HG03060 (cell line): ENCODE data around the gene KLHDC3.
"Not testable (repeated sequence)": the region's sequence is repeated elsewhere in the genome, so short reads cannot be mapped to it uniquely, and the experiment has no call there.

Experiments used
- ATAC-seq: cut with Tn5 transposase; IDR thresholded peaks from one replicate; pipeline ENCODE4 v1.9.1; 2021; ENCODE audit warnings: low read depth, moderate number of reproducible peaks; ENCODE audit not compliant: unreplicated experiment

KLHDC3 gene

GRCh38 chr6:42987533-42988451 lies 26.3 kb upstream of the KLHDC3 start:
- no peak for ATAC-seq

- no peak for ATAC-seq
Observed at GRCh38 chr6:42988486-42989020, 25.5 kb upstream of the KLHDC3 start.

GRCh38 chr6:42989923-42990322 lies 24.1 kb upstream of the KLHDC3 start:
- ATAC-seq = no peak

GRCh38 chr6:42993445-42993844 lies 20.6 kb upstream of the KLHDC3 start:
- ATAC-seq = no peak

- no peak for ATAC-seq
Observed at GRCh38 chr6:42996513-42996912, 17.5 kb upstream of the KLHDC3 start.

DNA sequence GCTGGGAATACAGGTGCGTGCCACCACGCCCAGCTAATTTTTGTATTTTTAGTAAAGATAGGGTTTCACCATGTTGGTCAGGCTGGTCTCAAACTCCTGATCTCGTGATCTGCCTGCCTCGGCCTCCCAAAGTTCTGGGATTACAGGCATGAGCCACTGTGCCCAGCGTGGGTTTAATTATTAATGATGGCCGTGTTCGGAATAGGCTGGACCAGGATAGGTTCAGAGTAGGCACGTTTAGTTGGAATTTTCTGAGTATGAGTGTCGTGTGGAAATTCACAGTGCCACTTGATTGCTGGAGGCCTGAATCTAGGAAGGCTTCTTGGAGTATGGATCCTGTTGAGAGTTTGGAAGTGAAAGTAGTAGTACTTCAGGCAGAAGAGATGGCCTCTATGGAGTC lies 15.8 kb upstream of the KLHDC3 start:
- not testable (repeated sequence) for ATAC-seq

- no peak for ATAC-seq
Observed at GRCh38 chr6:43001843-43002242, 12.2 kb upstream of the KLHDC3 start.

GRCh38 chr6:43005844-43006243 lies 8.2 kb upstream of the KLHDC3 start:
- ATAC-seq = no peak

DNA sequence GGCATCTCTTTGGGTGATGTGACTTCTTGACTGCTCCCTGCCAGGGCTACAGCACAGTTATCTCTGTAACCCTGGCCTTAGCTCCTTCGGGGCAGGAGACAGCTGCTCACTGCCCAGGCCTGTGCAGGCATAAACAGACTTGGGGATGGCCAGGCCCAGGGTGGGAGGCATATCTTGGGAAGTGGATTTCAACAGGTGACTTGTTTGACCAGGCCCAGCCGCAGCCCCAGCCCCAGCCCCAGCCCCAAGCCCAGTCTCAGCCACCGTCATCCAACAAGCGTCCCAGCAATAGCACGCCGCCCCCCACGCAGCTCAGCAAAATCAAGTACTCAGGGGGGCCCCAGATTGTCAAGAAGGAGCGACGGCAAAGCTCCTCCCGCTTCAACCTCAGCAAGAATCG lies 7.8 kb upstream of the KLHDC3 start:
- no peak for ATAC-seq

GRCh38 chr6:43007126-43007525 lies 6.9 kb upstream of the KLHDC3 start:
- no peak for ATAC-seq

- ATAC-seq = no peak
Observed at GRCh38 chr6:43009124-43009523, 4.9 kb upstream of the KLHDC3 start.

DNA sequence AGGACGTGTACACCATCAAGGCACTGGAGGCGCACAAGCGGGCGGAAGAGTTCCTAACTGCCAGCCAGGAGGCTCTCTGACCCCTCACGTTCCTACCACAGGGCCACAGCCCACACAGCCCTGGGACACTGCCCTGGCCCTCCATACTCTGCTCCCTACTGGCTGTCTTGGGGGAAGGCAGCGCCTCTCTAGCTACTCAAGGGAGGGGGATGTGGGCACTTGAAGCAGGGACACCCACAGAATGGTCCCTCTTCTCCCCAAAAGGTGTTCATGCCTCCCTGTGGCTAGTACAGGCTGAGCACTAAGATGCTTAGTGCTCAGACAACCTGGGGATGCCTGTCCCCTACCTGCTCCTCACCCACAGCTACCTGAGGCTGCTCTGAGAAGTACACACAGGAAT lies 2.8 kb upstream of the KLHDC3 start:
- no peak for ATAC-seq

GRCh38 chr6:43012364-43012763 lies 1.7 kb upstream of the KLHDC3 start:
- ATAC-seq = no peak

DNA sequence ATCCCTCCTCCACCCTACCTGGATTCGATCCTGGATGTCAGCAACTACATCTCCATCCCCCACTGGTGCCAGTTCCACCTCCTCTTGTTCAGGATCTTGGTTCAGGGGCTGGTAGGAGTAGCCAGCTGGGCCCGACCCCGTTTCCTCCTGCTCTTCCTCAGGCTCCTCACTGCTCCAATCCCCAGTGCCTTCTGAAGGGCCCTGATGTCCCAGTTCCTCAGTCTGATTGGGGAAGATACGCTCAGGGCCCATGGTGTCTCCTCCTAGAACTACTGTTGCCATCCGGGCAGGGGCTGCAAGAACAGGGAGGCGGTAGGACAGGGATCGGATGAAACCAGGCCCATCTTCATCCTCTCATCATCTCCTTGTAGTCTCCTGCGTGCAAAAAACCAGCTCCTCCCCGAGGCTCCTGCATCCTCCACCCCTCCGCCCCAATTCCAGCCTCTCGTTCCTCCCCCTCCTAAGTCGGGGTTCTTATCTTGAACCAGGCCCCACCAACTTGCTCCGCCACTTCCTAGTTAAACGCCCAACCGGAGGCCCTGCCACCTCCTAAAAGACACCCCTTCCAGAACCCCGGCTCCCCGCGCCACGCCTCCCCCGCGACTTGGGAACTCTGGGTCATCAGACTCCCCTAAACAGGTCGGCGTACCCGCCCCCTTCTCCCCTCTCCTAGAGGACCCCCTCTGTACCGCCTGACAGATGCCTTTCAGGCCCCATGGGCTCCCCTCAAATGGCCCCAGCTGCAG lies 779 bp upstream of the KLHDC3 start:
- no peak for ATAC-seq

DNA sequence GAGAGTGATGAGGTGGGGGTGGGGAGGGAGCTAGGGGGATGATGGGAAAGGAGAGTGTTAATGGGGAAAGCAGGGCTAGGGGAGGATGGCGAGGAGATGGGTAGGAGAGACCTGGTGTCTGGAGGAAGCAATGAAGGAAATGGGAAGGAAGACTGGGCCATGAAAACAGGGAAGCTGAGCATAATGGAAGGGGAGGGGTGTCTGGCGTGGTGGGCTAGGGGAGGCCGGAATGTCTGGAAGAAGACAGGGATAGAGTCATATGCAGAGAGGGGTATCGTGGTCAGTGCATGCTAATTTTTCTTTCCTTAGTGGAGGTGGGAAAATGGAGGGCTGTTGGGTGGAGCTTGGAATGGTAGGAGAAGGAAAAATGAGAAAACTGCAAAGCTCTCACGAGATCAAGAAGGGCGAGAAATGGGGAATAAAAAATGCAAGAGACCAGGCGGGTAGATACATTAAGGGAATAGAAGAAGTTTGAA lies 423 bp downstream of the KLHDC3 start:
- ATAC-seq = no peak

DNA sequence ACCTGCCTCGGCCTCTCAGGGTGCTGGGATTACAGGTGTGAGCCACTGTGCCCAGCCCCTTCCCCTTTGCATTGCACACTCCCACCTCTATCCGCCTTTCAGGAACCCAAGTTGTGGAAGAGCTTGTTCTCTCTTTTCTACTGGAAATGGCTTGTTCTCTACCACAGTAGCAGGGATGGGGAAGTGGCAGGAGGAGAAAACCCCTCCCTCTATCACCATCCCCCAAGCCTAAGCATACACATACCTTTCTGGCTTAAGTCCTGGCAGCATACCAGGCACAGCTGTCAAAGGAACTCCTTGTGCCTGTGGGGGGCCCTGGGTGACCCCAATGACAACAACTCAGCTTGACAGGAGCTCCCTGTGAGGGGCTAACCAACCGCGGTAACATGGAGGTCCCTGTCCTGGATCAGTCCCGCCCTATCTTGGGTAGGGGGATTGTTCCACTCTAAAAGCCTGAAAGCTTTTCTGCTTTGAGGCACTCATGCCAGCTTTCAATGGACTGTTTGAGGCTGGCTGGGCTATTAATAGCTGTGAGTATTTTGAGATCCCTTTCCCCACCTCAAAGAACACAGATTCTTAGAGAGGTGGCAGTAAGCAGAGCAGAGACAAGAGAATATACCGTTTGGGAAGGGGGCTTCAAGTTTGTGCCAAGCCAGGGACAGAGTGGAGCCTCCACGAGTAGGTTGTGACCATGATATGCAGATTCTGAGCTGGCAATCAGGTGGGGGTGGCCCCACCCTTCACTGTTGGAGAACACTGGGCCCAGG lies 2.3 kb downstream of the KLHDC3 start:
- no peak for ATAC-seq

GRCh38 chr6:43016943-43017334 lies 2.9 kb downstream of the KLHDC3 start:
- ATAC-seq = no peak

DNA sequence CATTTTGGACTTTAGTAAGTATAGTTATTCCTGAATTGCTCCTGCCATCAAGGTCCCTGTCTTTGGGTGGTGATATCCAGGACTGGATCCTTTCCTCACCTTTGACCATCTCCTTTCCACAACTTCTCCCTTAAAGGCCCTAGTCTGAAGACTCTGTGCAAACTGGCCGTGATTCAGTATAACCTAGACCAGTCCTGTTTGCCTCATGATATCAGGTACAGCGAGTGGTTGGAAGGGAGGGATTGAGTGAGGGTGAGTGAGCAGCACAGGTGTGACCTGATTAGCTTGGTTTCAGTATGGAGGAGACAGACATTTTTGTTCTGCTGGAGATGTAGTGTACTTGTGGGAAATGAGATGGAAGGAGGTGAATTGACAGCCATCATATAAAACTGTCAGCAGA lies 5.1 kb downstream of the KLHDC3 start:
- ATAC-seq = no peak

- ATAC-seq = no peak
Observed at GRCh38 chr6:43020052-43020705, 6.1 kb downstream of the KLHDC3 start.

GRCh38 chr6:43020847-43021246 lies 6.8 kb downstream of the KLHDC3 start:
- no peak for ATAC-seq
